ENCODE data around the gene CADPS2.

- TF ChIP-seq GABPA (IDR thresholded peaks at IDR 0.05; ENCODE audit: borderline replicate concordance, insufficient read depth, low read length) (no peak), NANOG (IDR thresholded peaks at IDR 0.05; ENCODE audit: insufficient read depth, low read depth, low read length, poor library complexity, severe bottlenecking) (no peak), JUND (IDR thresholded peaks at IDR 0.05; ENCODE audit: low read length) (no peak), RFX5 (IDR thresholded peaks at IDR 0.05; ENCODE audit: borderline replicate concordance, low read depth, low read length) (no peak), SIN3A (conservative IDR thresholded peaks at IDR 0.05 in 1 of 2, IDR thresholded peaks at IDR 0.05 in 1 of 2; ENCODE audit: low read depth in 1 of 2, low read length in 2 of 2) (no peak)
- TF ChIP-seq, protein P1, sequence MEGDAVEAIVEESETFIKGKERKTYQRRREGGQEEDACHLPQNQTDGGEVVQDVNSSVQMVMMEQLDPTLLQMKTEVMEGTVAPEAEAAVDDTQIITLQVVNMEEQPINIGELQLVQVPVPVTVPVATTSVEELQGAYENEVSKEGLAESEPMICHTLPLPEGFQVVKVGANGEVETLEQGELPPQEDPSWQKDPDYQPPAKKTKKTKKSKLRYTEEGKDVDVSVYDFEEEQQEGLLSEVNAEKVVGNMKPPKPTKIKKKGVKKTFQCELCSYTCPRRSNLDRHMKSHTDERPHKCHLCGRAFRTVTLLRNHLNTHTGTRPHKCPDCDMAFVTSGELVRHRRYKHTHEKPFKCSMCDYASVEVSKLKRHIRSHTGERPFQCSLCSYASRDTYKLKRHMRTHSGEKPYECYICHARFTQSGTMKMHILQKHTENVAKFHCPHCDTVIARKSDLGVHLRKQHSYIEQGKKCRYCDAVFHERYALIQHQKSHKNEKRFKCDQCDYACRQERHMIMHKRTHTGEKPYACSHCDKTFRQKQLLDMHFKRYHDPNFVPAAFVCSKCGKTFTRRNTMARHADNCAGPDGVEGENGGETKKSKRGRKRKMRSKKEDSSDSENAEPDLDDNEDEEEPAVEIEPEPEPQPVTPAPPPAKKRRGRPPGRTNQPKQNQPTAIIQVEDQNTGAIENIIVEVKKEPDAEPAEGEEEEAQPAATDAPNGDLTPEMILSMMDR (IDR thresholded peaks at IDR 0.05; ENCODE audit: control extremely low read depth in 1 of 3, insufficient read depth in 1 of 3, low read depth in 1 of 3, low read length in 3 of 3) = no peak
These were observed 297.6 kb downstream of the CADPS2 start for GRCh38 chr7:122588621-122589020.

Measured in H1 (cell line).